HG02943 (cell line): ENCODE results near the gene TRAF3.
"Not testable (repeated sequence)": the region's sequence is repeated elsewhere in the genome, so short reads cannot be mapped to it uniquely, and the experiment has no call there.

ENCODE experiments used
- ATAC-seq: cut with Tn5 transposase; IDR thresholded peaks from one replicate; pipeline ENCODE4 v1.9.1; 2021; ENCODE audit warnings: mild to moderate bottlenecking, low read depth, moderate library complexity; ENCODE audit not compliant: unreplicated experiment

TRAF3 gene

DNA sequence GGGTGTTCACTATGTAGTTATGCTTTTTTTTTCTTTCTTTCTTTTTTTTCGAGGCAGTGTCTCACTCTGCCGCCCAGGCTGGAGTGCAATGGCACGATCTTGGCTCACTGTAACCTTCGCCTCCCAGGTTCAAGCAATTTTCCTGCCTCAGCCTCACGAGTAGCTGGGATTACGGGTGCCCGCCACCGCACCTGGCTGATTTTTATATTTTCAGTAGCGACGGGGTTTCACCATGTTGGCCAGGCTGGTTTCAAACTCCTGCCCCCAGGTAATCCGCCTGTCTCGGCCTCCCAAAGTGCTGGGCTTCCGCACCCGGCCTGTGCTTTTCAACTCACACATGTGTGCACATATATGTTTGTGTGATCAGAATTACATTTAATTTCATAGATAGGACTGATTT lies 106.3 kb downstream of the TRAF3 start:
- no peak for ATAC-seq

DNA sequence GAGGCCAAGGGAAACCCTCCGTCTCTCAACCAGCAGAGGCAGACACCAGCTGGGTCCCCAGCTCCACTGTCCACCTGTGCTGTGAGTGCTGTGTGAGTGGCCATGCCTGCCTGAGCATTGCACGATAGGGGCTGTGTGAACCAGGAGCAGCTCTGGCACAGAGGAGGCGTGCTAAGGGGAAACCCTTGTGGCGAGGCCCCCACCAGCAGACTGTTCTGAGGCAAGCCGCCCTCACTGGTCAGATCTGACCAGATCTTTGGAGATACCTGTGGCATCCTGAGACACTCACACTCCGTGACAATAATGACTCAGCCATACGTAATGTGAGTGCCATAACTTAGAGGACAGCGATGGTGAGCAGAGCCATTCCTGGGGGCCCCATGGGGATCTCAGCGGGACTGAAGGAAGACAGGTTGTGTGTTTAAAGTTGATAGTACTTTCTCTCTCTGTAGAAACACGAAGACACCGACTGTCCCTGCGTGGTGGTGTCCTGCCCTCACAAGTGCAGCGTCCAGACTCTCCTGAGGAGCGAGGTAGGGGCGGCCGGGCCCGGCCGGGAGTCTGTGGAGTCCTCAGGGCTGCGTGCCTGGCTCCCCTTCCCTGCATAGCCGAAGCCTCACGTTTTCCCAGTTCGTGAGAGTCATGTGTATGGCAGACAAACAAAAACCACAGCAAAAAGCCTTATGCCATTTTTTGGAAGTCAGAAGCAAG lies 108.6 kb downstream of the TRAF3 start:
- ATAC-seq: no peak

DNA sequence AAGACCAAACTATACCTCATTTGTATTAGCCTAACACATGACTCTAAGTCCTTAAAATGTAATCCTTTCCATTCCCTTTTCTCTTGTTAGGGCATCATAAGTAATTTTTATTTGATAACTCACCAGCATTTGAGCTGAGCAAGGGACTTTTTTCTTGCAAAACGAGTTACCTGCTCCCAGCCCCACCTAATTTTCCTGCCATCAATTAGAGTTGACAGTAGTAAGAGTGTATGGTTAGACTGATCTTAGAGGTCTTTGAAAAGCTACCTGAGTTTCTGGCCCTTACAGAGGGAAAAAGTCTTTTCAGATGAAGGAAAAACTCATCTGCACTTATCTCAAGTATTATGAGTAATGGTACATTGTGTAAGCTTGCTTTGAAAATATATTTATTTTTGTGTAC lies 111.5 kb downstream of the TRAF3 start:
- ATAC-seq: no peak

DNA sequence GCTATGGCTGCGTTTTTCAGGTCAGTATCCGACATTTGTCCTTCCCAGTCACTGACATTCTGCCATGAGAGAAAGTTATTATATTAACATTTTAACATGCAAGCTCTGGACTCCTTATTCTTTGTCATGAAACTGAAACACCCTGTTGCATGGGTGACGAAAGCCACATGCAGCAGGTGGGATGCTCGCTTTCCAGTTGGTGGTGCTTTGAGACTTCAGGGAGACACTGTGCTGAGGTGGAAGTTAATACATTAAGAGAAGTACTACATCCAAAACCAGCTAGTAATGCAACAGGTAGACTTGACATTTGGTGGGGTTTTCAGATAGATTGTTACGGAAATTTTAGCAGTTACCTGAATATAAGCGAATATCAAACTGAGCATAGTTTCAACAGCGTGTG lies 112.4 kb downstream of the TRAF3 start:
- ATAC-seq: no peak

DNA sequence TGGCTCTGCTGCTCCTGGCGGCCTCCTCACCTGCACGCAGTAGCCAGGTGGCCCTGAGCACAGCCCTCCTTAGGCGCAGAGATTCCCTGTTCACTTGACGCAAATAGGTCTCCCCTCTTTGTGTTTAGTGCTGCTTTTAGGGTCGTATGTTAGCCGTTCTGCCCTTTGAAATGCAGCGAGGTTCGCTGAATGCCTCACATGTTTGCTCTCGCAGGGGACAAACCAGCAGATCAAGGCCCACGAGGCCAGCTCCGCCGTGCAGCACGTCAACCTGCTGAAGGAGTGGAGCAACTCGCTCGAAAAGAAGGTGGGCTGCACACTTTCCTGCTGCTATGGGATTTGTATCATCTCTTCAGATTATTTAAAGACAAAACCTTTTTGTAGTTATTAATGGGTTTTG lies 113.9 kb downstream of the TRAF3 start:
- no peak for ATAC-seq

DNA sequence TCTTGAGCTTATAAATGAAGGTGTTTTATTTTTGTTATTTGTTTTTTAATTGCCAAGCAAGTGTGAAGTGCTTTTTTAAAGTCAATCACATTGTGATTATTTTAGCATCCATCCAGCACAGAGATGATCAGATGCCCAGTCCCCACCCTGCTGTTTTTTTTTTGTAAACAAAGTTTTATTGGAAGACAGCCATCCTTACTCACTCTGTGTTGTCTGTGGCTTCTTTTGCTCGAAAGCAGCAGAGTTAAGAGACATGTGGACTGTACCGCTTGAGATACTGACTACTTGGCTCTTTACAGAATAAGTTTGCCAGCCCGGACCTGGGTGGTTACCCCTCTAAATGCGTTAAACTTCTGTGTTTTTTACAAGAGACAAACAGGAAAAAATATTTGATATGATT lies 114.3 kb downstream of the TRAF3 start:
- no peak for ATAC-seq

DNA sequence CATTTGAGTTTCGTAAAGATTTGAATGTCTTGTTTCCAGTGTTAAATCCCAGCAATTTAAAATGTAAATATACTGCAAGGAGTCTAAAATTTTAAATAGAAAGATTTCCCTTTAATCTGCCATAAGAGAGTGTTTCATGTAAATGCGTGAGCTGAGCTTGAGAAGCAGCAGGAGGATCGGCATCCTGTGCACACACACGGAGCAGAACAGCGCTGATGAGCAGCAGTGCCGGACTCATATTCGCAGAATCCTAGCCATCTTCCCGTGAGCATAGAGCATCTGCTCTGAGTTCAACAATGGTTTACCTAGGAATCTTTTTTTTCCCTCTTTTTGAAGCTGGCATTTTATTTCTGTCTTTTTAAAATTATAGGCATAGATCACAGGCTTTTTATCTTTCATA lies 115.4 kb downstream of the TRAF3 start:
- no peak for ATAC-seq

DNA sequence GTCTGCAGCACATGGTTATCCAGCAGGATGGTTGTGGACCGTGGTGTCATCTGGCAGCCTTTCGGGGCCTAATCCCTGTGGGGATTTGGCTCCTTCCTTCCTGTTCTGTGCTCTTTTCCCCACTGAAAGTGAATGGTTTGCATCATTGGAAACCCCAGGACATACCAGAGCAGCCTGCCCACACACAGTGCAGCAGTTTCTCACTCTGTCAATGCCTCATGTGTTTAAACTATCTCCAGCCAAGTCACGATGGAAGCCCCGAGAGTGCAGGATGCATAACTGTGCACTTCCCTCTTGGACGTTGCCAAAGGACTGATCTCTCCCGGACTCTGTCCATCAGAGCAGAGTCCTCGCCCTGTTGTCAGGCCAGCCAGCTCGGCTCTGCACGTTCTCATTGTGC lies 116.2 kb downstream of the TRAF3 start:
- ATAC-seq: no peak

DNA sequence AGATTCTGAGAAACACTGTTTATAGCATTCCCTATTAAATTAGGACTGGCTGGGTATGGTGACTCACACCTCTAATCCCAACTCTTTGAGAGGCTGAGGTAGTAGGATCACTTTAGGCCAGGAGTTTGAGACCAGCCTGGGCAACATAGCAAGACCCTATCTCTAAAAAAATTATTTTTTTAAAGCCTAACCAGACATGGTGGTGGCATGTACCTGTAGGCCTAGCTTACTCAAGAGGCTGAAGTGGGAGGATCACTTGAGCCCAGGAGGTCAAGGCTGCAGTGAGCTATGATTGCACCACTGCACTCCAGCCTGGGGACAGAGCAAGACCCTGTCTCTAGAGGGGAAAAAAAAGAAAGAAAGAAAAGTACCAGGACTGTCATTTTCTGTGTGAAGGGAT lies 119.5 kb downstream of the TRAF3 start:
- not testable (repeated sequence) for ATAC-seq

DNA sequence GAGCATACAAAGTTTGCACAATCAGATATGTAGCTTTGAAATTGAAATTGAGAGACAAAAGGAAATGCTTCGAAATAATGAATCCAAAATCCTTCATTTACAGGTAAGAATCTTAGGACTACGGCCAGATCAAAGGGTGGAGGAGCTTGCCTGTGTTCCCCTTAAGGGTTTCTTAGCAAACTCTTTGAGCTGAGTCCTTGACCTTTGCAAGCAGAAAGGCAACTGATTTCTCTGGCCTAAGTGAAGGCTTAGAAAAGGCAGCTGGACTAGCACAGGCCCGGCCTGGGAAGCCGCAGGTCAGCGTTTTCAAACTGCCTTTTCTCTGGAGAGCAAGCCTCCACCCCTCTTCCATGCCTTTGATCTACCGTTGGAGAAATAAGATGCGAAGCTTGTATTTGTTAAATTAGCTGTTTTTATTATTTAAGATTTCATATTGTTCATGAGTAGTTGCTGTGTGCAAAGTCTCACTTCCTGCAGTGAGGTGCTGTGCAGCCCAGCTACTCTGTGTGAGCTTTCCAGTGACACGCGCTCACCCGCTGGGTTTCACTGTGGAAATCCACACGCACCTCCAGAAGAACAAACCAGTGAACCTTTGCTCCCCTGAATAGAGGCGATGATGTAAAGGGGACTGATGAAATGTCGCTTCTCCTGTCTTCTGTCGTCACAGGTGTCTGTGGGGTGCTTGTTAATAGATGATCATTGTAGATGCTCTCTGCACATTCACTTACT lies 120.2 kb downstream of the TRAF3 start:
- no peak for ATAC-seq

DNA sequence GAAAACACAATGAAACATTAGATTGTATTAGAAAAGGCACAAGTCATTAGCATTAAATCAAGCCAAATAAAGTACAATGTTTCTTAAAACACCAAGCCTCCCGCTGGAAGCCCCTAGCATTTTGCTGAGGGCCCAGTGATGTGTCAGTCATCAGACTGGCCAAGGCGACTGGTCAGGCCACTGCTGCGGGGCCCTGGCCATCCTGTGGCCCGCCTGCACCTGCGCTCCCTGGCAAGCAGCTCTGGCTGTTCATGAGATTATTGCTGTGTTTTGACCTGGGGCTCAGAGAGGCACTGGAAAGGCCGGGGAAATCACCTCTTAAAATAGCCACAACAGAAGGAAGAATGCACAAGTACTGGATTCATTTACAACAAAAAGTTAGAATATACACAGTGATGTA lies 121.0 kb downstream of the TRAF3 start:
- no peak for ATAC-seq

DNA sequence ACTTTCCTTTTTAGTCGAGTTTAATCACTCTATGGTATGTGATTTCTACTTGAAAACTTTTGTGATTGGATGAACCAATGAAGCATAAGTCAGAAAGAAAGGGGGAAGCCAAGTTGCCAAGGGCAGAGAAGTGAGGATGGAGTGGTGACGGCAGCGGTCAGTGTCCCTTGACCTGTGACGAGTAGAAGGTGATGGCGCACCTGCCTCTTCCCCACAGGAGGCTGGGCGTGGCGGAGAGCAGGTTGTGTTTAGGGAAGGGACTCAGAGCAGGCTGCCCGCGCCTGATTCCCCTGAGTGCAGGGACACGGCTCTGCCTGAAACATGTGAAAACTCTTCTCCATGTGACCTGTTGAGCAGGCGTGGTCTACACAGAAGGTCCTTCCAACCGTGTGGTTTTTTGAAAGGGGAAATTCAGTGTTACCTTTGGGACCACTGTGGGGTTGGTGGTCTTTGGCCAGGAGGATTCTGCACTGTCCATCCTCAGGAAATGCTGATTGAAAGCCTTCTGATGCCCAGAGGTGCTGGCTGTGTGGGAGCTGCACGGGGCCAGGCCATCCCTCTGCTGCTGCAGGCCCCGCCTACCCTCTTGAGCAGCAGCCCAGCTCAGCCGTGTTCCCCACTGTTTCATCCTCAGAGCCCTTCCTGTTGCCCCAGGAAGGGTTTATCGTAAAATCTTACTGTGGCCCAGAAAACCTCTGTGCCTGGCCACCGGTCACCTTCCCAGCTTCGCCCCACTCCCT lies 121.7 kb downstream of the TRAF3 start:
- no peak for ATAC-seq

DNA sequence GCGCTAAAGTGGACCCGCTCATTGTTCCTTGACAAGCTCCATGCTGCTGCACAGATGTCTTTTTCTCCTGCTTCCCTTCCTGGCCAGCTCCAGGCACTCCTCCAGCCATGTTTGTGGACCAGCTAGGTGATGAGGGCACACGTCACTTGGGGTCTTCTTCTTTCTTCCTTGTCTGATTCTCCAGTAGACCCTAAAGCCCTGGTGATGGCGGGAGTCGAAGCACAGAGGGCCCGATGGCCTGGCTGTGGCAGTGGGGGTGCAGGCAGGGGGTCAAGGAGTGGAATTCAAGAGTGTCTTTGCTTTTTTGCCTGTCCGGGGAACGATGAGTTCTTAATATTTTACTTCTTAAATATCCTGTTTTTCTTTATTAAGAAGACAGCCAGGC lies 122.3 kb downstream of the TRAF3 start:
- ATAC-seq: no peak

DNA sequence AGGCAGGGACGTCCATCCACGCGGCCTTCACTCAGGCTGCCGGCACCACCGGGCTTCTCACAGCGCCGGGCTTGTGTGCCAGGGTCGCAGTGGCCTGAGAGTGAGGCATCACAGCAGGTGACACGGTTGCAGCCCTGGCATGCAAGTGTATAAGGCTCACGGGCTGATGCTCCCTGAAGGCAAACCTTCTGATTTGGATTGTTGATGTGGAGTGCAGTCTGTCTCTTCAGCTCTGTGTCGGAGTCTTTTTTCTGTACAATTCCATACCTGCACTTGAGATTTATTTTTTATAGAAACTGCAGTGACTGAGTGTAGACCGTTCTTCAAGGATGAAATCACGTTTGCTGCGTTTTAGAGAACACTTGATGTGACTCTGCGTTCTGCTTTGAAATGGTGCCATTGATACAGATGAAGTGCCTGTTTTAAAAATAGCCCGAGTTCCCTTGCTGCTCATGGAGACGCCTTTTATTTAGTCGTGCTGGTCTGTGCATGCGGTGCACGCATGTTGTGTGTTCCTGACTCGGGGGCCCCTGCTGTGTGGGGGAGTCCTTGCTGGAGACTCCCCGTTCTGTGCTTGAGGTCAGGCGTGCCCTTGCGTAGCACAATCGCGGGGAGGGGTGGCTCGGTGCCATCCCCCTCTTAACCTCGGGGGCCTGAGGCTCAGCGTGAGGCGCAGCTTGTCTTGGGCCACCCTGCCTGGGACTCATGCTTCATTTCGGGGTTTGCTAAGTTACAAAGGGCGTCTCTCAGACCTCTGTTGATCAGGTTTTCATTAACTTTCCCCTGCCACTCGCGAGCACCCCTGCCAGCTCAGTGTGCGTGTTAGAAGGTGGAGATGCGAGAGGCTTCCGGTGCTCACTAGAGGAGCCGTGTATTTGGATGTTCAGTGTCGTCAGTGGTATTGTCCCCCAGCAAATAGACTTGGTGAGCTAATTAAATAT lies 123.7 kb downstream of the TRAF3 start:
- ATAC-seq: peak; percentile 54

DNA sequence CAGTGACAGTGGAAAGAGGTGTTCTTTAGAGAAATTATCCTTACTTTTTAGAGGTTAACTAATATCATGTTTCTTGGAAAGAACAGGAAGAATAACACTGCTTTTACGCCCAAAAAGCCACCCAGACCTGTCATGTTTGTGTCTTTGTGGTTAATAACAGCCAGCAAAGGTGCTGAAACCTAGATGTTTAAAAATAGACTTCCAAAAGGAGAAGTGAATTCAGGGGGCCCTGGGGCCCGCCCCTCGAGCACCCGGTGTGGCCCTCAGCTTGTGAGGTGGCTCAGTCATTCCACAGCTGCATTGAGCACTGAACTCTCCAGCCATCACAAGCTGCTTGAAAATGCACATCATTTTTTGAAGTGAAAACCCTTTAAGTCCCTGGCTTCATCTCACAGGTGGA lies 124.4 kb downstream of the TRAF3 start:
- peak; percentile 74 for ATAC-seq

DNA sequence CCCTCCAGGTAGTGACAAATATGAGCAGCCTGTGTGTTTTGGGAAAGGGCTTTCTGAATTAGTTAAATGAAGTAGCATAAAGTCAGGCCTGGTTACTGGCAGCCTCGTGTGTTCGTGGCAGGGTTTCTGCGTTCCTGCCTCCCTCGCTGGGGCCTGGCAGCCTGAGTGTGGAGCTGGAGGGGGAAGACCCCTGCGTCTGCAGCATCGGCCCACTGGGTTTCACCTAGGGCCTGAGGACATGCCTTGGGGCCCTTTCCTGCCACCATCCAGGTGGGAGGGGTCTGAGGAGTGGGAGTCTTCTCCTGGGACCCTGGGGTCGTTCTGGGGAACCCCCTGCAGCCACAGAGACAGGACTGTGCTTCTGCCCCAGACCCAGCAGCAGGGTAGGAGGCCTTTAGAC lies 124.8 kb downstream of the TRAF3 start:
- ATAC-seq: no peak

DNA sequence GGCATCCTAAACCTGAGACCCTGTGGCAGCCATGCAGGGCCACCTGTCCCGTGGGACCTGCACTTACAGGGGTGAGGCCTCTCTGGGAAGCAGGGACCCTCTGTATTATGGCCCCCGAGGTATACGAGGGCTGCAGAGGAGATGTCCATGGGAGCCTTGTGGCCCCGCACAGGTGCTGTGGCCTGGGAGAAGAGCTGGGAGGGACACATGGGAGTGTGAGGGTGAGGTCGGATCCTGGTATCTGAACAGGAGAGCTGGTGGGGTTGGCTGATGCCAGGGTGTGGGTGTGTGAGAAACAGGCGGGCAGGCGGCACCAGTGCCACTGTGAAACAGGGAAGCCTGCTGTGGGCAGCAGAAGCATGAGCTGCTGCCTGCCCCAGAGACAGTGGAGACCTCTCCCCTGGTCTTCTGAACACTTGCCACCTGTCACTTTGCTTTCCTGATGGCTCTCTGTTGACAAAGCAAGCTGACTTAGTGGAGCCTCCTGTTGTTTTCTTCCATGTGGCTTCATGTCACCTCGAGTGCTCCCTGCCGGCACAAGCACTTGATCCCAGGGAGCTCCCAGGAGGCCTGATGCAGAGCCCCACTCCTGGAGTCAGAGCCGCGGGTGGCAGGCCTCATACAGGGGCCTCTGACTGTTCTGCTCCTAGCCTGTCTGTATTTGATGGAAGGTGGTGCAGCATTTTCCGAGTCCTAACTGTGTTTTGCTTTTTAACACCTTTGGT lies 125.4 kb downstream of the TRAF3 start:
- ATAC-seq: no peak

DNA sequence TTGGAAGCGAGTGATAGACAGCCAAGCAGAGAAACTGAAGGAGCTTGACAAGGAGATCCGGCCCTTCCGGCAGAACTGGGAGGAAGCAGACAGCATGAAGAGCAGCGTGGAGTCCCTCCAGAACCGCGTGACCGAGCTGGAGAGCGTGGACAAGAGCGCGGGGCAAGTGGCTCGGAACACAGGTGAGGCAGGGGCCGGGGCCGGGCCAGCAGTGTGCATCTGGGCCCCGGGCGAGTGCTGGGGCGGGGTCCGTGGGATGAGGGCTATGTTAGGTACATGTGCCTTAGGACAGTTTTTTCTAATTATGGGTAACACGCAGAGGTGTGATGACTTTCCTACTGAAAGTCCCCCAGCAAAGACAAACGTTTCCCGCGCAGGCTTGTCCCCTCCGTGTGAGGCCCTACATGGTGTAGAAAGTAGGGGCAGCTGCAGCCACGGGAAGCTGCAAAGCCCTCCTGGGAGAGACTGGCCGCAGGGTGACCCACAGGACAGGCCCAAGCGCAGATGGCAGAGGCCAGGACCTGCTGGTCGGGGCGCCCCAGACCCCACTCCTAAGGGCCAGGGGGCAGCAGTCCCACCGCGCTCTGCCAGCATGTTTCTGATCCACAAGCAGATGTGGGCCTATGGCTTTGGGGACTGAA lies 126.1 kb downstream of the TRAF3 start:
- ATAC-seq: no peak

DNA sequence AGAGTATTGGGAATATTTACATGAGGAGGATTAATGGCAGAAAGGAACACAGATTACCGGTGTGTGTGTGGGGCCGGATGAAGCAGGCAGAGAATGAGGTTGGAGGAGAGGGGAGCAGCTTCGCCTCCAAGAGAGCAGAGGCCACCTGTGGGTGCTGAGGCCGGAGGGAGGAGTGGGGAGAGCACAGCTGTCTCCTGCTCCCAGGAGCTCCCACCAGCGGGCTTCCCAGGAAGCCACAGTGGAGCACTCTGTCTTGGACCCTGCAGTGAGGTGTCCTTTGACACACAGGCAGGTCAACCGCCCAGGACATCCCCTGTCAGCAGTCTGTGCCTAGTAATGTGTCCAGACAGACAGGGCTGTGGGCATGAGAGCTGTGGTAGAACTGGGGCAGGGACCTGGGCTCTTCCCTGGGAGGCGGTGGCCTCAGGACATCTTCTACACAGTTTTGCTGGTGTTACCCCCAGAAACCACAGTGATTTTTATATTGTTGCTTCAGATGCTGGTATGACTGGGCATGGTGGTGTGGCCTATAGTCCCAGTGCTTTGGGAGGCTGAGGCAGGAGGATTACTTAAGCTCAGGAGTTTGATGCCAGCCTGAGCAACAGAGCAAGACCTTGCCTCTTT lies 126.8 kb downstream of the TRAF3 start:
- no peak for ATAC-seq
